Naive thymus-derived CD4-positive, alpha-beta T cell (primary cell): ENCODE results near the gene PACC1. TPM values are rescaled to one million over a fixed set of nuclear protein-coding genes. Genes with fewer than 3 reads are reported as not detected.

Source experiments
- ATAC-seq: fragments of 150-1000 bp; cut with Tn5 transposase; 2 replicates; pipeline ENCODE4 v1.10.0; 2021; ENCODE audit warnings: mild to moderate bottlenecking, moderate library complexity
- CTCF ChIA-PET: fragments of 350-600 bp; sonication (Branson Sonifier 250); formaldehyde crosslinking; loops from one replicate; lab custom pipeline; 2021; ENCODE audit warnings: antibody characterized with exemption; lab: Charles Lee
- POLR2A ChIA-PET: fragments of 350-600 bp; sonication (Branson Sonifier 250); formaldehyde crosslinking; loops from one replicate; lab custom pipeline; 2021; ENCODE audit warnings: antibody characterized with exemption, inconsistent platforms; lab: Charles Lee
- DNase-seq, 9 donors: peaks; one replicate each; pipeline versions ENCODE4 v3.0.0 to v3.0.0-alpha.2; 2020 to 2022; ENCODE audit warnings: mixed read lengths in 1 of 9
- H3K27ac ChIP-seq: one replicate; pipeline ENCODE4 v1.7.0; 2013; ENCODE audit warnings: mild to moderate bottlenecking, low read depth, low read length, moderate library complexity
- H3K27me3 ChIP-seq, 2 donors: one replicate each; pipeline ENCODE4 v1.7.0; 2013; ENCODE audit warnings: low read length in 2 of 2, mild to moderate bottlenecking in 2 of 2, moderate library complexity in 2 of 2; ENCODE audit not compliant: control insufficient read depth in 2 of 2, insufficient read depth in 2 of 2
- H3K36me3 ChIP-seq, 3 experiments: 1 replicate in 2 of 3; 2 replicates in 1 of 3; pipeline ENCODE4 v1.7.0; 2013; ENCODE audit warnings: low read length in 3 of 3, mild to moderate bottlenecking in 3 of 3, moderate library complexity in 1 of 3; ENCODE audit not compliant: insufficient read depth in 3 of 3, control insufficient read depth in 2 of 3
- H3K4me1 ChIP-seq, 2 donors: one replicate each; pipeline ENCODE4 v1.7.0; 2013; ENCODE audit warnings: low read length in 2 of 2, mild to moderate bottlenecking in 2 of 2, moderate library complexity in 1 of 2; ENCODE audit not compliant: control insufficient read depth in 2 of 2, insufficient read depth in 2 of 2
- H3K4me3 ChIP-seq: 2 replicates; pipeline ENCODE4 v1.7.0; 2013; ENCODE audit warnings: mild to moderate bottlenecking, low read length
- H3K9me3 ChIP-seq, 3 experiments: 1 replicate in 2 of 3; 2 replicates in 1 of 3; pipeline ENCODE4 v1.7.0; 2013; ENCODE audit warnings: low read length in 3 of 3; ENCODE audit not compliant: control insufficient read depth in 2 of 3
- H3K27ac Mint-ChIP-seq, 9 donors: one replicate each; pipeline ENCODE4 v1.8.0; 2020 to 2022; ENCODE audit warnings: mixed read lengths in 9 of 9, mild to moderate bottlenecking in 8 of 9, moderate library complexity in 5 of 9, inconsistent platforms in 2 of 9
- H3K27me3 Mint-ChIP-seq, 5 donors: one replicate each; pipeline ENCODE4 v1.8.0; 2021 to 2022; ENCODE audit warnings: mixed read lengths in 5 of 5, mild to moderate bottlenecking in 1 of 5
- H3K36me3 Mint-ChIP-seq, 5 donors: one replicate each; pipeline ENCODE4 v1.8.0; 2020 to 2022; ENCODE audit warnings: mixed read lengths in 5 of 5, mild to moderate bottlenecking in 3 of 5, inconsistent platforms in 1 of 5
- H3K4me1 Mint-ChIP-seq, 7 donors: one replicate each; pipeline ENCODE4 v1.8.0; 2020 to 2022; ENCODE audit warnings: mixed read lengths in 7 of 7, mild to moderate bottlenecking in 3 of 7, inconsistent platforms in 1 of 7
- H3K4me3 Mint-ChIP-seq, 10 donors: one replicate each; pipeline ENCODE4 v1.8.0; 2020 to 2022; ENCODE audit warnings: mild to moderate bottlenecking in 10 of 10, mixed read lengths in 10 of 10, moderate library complexity in 6 of 10, inconsistent platforms in 2 of 10
- H3K9me3 Mint-ChIP-seq, 11 donors: one replicate each; pipeline ENCODE4 v1.8.0; 2020 to 2022; ENCODE audit warnings: mixed read lengths in 11 of 11, mild to moderate bottlenecking in 4 of 11, inconsistent platforms in 1 of 11, moderate library complexity in 1 of 11
- intact Hi-C, 2 donors: fragments of 100-400 bp; cut with micrococcal nuclease; formaldehyde crosslinking; loops; one replicate each; pipeline ENCODE4 v1.15.1; 2023
- polyA plus RNA-seq, 2 donors: library from polyadenylated mRNA; unstranded; fragments of 300-500 nt; fragmentation: Illumina TruSeq; gene quantifications; one replicate each; pipeline ENCODE4 v1.2.3, GENCODE V29; 2021
- total RNA-seq, 6 experiments: library from RNA in 5 of 6; stranded (reverse) in 5 of 6; gene quantifications; 1 replicate in 5 of 6; 2 replicates in 1 of 6; pipeline ENCODE4 v1.2.3 and lab custom pipeline; 2021 to 2026

Gene PACC1
- total and polyA plus RNA-seq, 7 experiments from 2014 or later: 7.2 to 13.4 (median 11.0) TPM

DNA sequence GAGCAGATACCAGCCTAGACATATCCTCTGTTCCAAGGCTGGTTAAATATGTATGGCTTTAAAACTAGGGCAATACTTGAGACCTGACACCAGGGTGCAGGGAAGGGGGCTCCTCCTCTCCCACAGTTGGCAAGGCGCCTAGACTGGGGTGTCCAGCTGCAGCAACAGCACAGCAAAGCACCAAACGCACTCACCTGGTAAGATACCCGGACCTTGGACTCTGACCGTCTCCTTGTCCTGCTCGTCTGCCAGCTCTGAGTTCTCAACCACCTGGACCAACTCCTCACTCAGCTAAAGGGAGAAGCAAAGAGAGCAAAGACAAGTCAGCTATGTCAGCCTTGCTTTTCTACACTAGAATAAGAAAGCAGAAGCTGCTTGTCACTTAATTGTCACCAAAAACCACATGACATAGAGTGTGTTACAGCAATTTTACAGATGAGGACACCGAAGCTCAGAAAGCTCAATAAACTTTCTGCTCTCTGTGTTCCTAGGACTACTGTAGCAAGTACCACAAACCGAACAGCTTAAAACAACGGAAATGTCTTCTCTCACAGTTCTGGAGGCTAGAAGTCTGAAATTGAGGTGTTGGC, 4.4 kb downstream of the PACC1 start:
- Histone ChIP-seq H3K27ac (no peak overlapping the region), H3K4me3 (no peak overlapping the region), H3K4me1 (peaks cover 15 to 18% of the 10 kb centered on the region in 2 donors), H3K9me3 (no peaks in the 10 kb centered on the region), H3K36me3 (peaks cover 0 to 60% (median 14%) of the 10 kb centered on the region in 3 experiments), H3K27me3 (no peaks in the 10 kb centered on the region)
- Mint-ChIP-seq H3K9me3 (no peaks in the 10 kb centered on the region), H3K36me3 (peaks cover 26 to 49% (median 27%) of the 10 kb centered on the region in 5 donors), H3K4me1 (peaks cover 22 to 40% (median 34%) of the 10 kb centered on the region in 7 donors), H3K27me3 (no peaks in the 10 kb centered on the region), H3K27ac (peak overlapping the region in 1 of 9 donors; percentile 47), H3K4me3 (peak overlapping the region in 1 of 10 donors; percentile 65)
- DNase-seq (no peak), ATAC-seq (no peak)
- CTCF ChIA-PET: interaction anchor here (0.6 kb wide), 1 partner anchor 699 kb away, joined by 3 read pairs; no protein-coding TSS in a partner anchor
- POLR2A ChIA-PET: interaction anchor here (0.6 kb wide), 1 partner anchor 47 kb away, joined by 3 read pairs; no protein-coding TSS in a partner anchor
- intact Hi-C loops: loop anchor here in 1 of 2 donors (10.0 kb wide), 1 partner anchor 836 kb away; the partner anchor contains the start of gene SLC30A1

DNA sequence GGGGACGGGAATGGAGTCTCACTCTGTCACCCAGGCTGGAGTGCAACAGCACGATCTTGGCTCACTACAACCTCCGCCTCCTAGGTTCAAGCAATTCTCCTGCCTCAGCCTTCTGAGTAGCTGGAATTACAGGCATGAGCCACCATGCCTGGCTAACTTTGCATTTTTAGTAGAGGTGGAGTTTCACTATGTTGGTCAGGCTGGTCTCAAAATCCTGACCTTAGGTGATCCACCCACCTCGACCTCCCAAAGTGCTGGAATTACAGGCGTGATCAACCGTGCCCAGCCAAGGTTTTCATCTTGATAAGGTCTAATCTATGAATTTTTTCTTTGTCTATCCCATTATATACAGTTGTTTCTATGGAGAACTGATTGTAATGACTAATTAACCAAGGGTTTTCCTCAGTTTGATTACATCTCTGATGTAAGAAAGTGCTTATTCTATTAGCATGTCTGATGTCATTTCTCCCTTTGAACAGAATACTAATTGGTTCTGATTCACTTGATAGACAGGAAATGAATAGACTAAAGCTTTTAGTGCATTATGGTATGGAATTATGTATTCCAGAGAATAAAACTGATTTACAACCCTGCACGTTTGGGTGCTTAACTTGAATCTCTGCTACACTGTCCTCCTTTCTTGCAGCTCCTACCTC, 11.9 kb downstream of the PACC1 start:
- H3K4me3 Mint-ChIP-seq: no peak overlapping the region
- ATAC-seq: no peak
- peaks cover 0 to 32% (median 0%) of the 10 kb centered on the region in 3 experiments for H3K36me3 ChIP-seq

DNA sequence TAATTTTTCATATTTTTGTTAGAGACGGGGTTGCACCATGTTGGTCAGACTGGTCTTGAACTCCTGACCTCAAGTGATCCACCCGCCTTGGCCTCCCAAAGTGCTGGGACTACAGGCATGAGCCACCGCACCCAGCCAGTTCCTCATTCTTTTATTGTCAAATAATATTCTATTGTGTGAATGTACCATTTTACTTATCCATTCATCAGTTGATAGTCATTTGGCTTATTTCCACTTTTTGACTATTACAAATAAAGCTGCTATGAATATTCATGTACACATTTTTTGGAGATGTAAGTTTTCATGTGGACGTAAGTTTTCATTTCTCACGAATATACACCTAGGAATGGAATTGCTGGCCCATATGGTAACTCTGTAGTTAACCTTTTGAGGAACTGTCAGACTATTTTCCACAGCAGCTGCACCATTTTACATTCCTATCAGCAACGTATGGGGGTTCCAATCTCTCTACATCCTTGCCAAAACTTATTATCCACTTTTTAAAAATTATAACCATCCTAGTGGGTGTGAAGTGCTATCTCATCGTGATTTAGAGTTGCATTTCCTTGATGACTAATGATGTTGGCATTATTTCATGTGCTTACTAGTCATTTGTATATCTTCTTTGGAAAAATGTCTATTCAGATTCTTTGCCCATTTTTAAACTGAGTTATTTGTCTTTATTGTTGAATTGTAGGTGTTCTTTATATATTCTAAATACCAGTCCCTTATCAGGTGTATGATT, 12.7 kb downstream of the PACC1 start:
- Histone ChIP-seq H3K4me1 (no peaks in the 10 kb centered on the region), H3K36me3 (peaks cover 0 to 26% (median 0%) of the 10 kb centered on the region in 3 experiments), H3K4me3 (no peak overlapping the region), H3K27me3 (no peaks in the 10 kb centered on the region), H3K27ac (no peak overlapping the region), H3K9me3 (peaks cover 0 to 6% (median 0%) of the 10 kb centered on the region in 3 experiments)
- intact Hi-C loops: no loop called here
- H3K27ac Mint-ChIP-seq: no peak overlapping the region
- peaks cover 8 to 71% (median 52%) of the 10 kb centered on the region in 5 donors for H3K36me3 Mint-ChIP-seq
- CTCF ChIA-PET: no interaction called here
- ATAC-seq: no peak
- POLR2A ChIA-PET: no interaction called here
- H3K4me1 Mint-ChIP-seq: peaks cover 0 to 9% (median 5%) of the 10 kb centered on the region in 7 donors
- H3K27me3 Mint-ChIP-seq: no peaks in the 10 kb centered on the region
- no peak for DNase-seq
- no peak overlapping the region for H3K4me3 Mint-ChIP-seq
- H3K9me3 Mint-ChIP-seq: peaks cover 0 to 14% (median 3%) of the 10 kb centered on the region in 11 donors

More for the DNA sequence above, 11.9 kb downstream of the PACC1 start:
- ChIA-PET CTCF (no interaction called here), POLR2A (no interaction called here)
- H3K27ac ChIP-seq: no peak overlapping the region
- Mint-ChIP-seq H3K27ac (peak overlapping the region in 1 of 9 donors; percentile 40), H3K36me3 (peaks cover 6 to 71% (median 50%) of the 10 kb centered on the region in 5 donors), H3K9me3 (peaks cover 0 to 6% (median 0%) of the 10 kb centered on the region in 11 donors), H3K27me3 (no peaks in the 10 kb centered on the region), H3K4me1 (peaks cover 0 to 9% (median 5%) of the 10 kb centered on the region in 7 donors)
- H3K27me3 ChIP-seq: no peaks in the 10 kb centered on the region
- H3K9me3 ChIP-seq: no peaks in the 10 kb centered on the region
- intact Hi-C loops: no loop called here
- H3K4me3 ChIP-seq: no peak overlapping the region
- no peaks in the 10 kb centered on the region for H3K4me1 ChIP-seq
- no peak for DNase-seq

DNA sequence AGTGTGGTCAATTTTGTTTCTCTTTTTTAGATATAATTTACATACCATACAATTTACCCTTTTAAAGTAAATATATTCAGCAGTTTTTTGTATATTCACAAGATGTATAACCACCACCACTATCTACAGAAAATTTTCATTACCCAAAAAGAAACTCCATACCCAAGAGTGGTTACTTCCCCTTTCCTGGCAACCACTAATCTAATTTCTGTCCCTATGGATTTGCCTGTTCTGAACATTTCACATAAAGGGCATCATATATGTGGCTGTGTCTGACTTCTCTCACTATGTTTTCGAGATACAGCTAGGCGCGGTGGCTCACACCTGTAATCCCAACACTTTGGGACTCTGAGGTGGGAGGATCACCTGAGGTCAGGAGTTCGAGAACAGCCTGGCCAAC, 13.6 kb downstream of the PACC1 start:
- H3K27ac Mint-ChIP-seq: peak overlapping the region in 1 of 9 donors; percentile 56

DNA sequence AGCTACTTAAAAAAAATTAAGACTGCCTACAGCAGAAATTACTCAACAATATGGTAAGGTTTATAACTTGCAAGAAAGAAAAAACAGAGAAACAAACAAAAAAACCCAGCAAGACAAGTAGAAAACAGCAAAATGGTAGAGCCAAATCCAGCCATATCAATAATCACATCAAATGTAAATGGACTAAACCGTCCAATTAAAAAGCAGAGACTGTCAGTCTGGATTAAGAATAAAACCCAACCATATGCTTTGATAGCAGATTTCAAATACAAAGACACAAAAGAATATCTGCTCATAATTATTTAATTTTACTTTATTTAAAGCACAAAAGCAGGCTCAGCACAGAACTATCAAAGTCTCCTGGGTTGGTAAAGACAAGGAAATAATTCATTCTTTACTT, 17.5 kb downstream of the PACC1 start:
- Histone ChIP-seq H3K4me1 (no peaks in the 10 kb centered on the region), H3K36me3 (no peaks in the 10 kb centered on the region), H3K9me3 (peaks cover 0 to 8% (median 0%) of the 10 kb centered on the region in 3 experiments), H3K27me3 (no peaks in the 10 kb centered on the region), H3K27ac (no peak overlapping the region), H3K4me3 (no peak overlapping the region)
- POLR2A ChIA-PET: interaction anchor here (0.7 kb wide), 1 partner anchor 32 kb away, joined by 4 read pairs; no protein-coding TSS in a partner anchor
- Mint-ChIP-seq H3K27ac (no peak overlapping the region), H3K4me1 (peaks cover 0 to 15% (median 11%) of the 10 kb centered on the region in 7 donors), H3K36me3 (peaks cover 11 to 57% (median 51%) of the 10 kb centered on the region in 5 donors), H3K27me3 (no peaks in the 10 kb centered on the region), H3K4me3 (no peak overlapping the region), H3K9me3 (peaks cover 0 to 35% (median 12%) of the 10 kb centered on the region in 11 donors)
- no peak for ATAC-seq
- CTCF ChIA-PET: no interaction called here
- intact Hi-C loops: no loop called here
- no peak for DNase-seq

More for the DNA sequence above, 13.6 kb downstream of the PACC1 start:
- Mint-ChIP-seq H3K9me3 (peaks cover 0 to 24% (median 4%) of the 10 kb centered on the region in 11 donors), H3K4me1 (peaks cover 0 to 9% (median 5%) of the 10 kb centered on the region in 7 donors), H3K36me3 (peaks cover 11 to 73% (median 59%) of the 10 kb centered on the region in 5 donors), H3K4me3 (no peak overlapping the region), H3K27me3 (no peaks in the 10 kb centered on the region)
- no peak for ATAC-seq
- no peak overlapping the region for H3K27ac ChIP-seq
- no peaks in the 10 kb centered on the region for H3K4me1 ChIP-seq
- H3K9me3 ChIP-seq: peaks cover 0 to 8% (median 0%) of the 10 kb centered on the region in 3 experiments
- peaks cover 0 to 16% (median 0%) of the 10 kb centered on the region in 3 experiments for H3K36me3 ChIP-seq
- ChIA-PET POLR2A (no interaction called here), CTCF (no interaction called here)
- no peaks in the 10 kb centered on the region for H3K27me3 ChIP-seq
- H3K4me3 ChIP-seq: no peak overlapping the region
- no peak for DNase-seq
- intact Hi-C loops: no loop called here

DNA sequence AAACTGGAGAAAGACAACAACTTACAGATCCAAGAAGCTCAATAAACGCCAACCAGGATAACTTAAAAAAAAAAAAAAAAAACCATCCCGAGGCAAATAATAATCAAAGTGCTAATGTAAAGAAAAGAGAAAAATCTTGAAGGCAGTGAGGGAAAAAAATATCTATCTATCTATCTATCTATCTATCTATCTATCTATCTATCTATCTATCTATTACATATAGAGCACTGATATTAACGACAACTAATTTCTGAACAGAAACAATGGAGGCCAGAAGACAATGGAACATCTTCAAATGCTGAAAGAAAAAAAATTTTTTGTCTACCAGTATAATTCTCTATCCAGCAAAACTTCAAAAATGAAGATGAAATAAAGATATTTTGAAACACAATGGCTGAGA, 18.0 kb downstream of the PACC1 start:
- Histone ChIP-seq H3K27me3 (no peaks in the 10 kb centered on the region), H3K36me3 (no peaks in the 10 kb centered on the region), H3K4me1 (no peaks in the 10 kb centered on the region), H3K9me3 (peaks cover 0 to 8% (median 0%) of the 10 kb centered on the region in 3 experiments), H3K4me3 (no peak overlapping the region), H3K27ac (no peak overlapping the region)
- no peak overlapping the region for H3K4me3 Mint-ChIP-seq
- peaks cover 0 to 15% (median 13%) of the 10 kb centered on the region in 7 donors for H3K4me1 Mint-ChIP-seq
- no peak for DNase-seq
- no peak for ATAC-seq
- H3K27me3 Mint-ChIP-seq: no peaks in the 10 kb centered on the region
- no peak overlapping the region for H3K27ac Mint-ChIP-seq
- CTCF ChIA-PET: no interaction called here
- H3K36me3 Mint-ChIP-seq: peaks cover 11 to 56% (median 49%) of the 10 kb centered on the region in 5 donors
- POLR2A ChIA-PET: interaction anchor here (0.7 kb wide), 1 partner anchor 33 kb away, joined by 4 read pairs; no protein-coding TSS in a partner anchor
- H3K9me3 Mint-ChIP-seq: peaks cover 0 to 38% (median 12%) of the 10 kb centered on the region in 11 donors
- intact Hi-C loops: no loop called here
